ENCODE data around the gene UGT2A2.

UGT2A2 gene

GRCh38 chr4:69568787-69569186 is 70.7 kb downstream of the UGT2A2 start:
- no peak for DNase-seq

- no peak for DNase-seq
Measured at GRCh38 chr4:69563424-69563823, 76.0 kb downstream of the UGT2A2 start.

GRCh38 chr4:69549651-69550050 is 89.8 kb downstream of the UGT2A2 start:
- no peak for DNase-seq

- DNase-seq: no peak
Measured at GRCh38 chr4:69546134-69546765, 93.2 kb downstream of the UGT2A2 start.

Measured in effector CD8-positive, alpha-beta T cell (primary cell).